GM21390 (cell line): ENCODE data around the gene OVCA2.

ENCODE experiments used
- ATAC-seq: cut with Tn5 transposase; IDR thresholded peaks from one replicate; pipeline ENCODE4 v1.9.1; 2021; ENCODE audit not compliant: unreplicated experiment

The OVCA2 gene

GRCh38 chr17:2041561-2042389 is at the start of gene OVCA2:
Gene OVCA2 (plus strand): TSS chr17:2042022. CDS start chr17:2042048, 26 bp downstream.
- peak; percentile 90 for ATAC-seq

- ATAC-seq: no peak
Observed at GRCh38 chr17:1992541-1992940, 49.3 kb upstream of the OVCA2 start.

DNA sequence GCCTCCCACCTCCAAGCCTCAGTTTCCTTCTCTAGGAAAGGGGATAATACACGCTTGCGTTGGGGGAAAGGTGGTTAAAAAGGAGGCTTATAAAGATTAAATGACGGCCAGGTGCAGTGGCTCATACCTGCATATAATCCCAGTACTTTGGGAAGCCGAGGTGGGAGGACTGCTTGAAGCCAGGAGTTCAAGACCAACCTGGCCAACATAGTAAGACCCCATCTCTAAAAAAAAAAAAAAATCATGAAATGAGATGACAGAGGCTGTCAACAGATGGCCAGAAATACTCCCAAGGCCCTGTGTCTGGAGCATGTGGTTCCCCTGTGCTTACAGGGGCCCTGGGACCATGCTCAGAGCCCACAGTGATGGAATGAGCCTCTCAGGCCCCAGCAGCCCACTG is 47.1 kb upstream of the OVCA2 start:
- no peak for ATAC-seq

GRCh38 chr17:1995321-1995892 is 46.4 kb upstream of the OVCA2 start:
- no peak for ATAC-seq

DNA sequence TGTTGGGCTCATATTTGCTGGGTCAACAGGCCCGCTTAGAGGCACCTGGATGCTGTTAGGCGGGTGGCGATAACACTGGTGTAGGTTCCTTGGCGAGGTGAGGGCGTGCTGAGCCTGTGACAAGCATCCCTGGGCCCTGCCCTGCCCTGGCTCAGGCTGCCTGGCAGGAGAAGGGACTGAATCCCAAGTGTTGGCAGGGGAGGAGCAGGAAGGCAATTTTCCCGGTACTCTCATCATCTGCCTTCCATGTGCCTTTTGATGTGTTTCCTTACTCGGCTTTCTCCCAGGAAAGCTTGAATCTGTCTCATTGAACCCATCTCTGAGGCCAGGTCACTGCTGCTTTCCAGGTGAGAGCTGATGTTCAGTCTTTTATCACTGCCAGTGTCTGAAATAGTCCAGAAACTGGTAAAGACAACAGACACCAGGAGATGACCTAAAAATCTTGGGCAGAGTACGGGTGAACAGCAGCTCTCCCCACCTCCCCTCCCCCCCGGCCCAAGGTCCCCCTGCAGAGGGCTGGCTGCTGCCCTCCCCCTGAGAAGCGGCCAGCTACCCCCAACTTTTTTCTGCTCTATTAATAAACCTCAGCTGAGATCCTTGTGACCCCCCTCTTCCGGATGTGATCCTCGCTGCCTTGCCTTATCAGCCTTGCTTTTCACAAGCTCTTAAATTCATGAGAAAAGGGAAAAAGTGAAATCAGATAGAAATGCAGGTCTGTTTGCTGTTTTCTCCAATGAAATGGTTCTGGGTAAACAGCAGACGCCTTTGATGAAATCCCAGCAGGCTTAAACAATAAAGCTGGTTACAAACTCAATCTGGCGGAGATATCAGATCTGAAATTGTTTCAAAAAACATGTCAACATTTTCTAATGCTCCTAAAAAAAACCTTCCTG is 45.7 kb upstream of the OVCA2 start:
- no peak for ATAC-seq

- ATAC-seq: no peak
Observed at GRCh38 chr17:1996800-1997288, 45.0 kb upstream of the OVCA2 start.

GRCh38 chr17:1997289-1997926 is 44.4 kb upstream of the OVCA2 start:
- no peak for ATAC-seq

DNA sequence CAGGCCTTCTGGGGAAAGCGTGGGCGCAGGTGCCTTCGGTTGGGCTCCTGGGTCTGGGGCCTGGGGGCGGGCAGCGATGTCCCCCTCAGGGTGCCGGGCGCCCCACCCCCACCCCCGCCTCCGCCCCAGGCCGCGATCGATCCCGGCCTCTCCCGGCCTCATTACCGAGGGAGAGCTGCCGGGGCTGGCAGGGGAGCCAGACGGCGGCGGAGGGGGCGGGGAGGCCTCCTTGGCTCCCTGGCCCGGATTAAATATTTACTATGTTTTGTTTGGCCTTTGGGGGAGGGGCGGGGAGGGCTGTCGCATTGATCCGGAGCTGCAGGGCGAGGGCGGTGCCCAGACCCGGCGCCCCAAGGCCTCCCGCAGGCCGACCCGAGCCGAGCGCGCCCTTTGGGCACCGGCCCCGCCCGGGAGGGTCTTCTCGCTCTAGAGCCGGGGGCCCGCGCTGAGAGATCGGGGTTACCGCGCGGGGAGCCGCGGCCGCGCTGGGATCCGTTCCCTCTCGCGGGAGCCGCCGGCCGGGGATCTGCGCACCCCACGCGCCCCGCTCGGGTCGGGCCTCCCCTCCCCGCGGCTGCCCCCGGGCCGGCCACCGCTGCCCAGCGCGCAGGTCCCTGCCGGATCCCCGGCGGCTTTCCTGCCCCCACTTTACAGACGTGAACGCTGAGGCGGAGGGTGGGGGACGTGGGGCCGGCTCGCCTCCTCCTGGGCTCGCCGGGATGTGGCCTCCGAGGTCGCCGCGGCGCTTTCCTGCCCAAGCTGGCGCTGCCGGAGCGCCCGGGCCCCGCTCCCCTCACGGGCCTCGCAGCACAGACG is 43.7 kb upstream of the OVCA2 start:
- no peak for ATAC-seq

GRCh38 chr17:1999557-2000251 is 42.1 kb upstream of the OVCA2 start:
- ATAC-seq: no peak

DNA sequence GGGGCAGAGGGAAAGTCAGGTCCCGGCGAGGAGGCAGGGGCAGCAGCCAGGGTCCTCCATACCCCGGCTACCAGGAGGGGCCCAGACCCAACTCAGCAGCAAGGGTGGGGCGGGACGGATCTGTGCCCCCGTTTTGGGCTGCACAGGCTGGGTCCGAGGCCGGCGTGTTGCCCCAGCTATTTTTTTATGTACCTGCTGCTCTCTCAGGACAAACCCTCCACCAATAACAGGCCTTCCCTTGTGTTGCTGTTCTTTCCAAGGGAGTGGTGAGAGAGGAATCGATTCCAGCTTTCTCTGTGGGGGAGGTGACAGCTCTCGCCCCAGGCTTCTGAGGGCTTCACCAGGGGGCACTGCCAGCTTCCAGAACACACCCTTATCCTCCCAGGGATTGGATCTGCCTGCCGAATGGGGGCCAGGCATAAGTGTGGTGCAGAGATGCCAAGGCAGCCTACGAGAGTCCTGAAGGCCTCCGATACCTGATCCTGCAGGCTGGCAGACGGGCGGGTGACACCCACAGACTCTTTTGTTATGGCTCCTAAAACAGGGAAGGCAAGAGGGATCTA is 39.0 kb upstream of the OVCA2 start:
- no peak for ATAC-seq

DNA sequence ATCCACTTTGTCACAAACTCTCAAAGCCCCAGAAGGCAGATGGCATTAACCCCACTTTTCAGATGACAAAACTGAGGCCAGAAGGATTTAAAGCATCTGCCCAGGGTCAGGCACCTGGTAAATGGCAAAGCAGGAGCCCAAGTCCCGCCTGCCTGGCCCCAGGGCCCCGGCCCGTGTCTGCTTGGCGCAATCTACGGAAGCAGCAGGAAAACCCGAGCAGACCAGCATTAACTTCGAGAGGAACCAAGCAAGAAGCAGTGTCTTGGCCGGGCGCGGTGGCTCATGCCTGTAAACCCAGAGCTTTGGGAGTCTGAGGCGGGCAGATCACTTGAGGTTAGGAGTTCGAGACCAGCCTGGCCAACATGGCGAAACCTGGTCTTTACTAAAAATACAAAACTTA is 38.3 kb upstream of the OVCA2 start:
- ATAC-seq: no peak

- no peak for ATAC-seq
Observed at GRCh38 chr17:2004435-2004952, 37.3 kb upstream of the OVCA2 start.

GRCh38 chr17:2008332-2009126 is 33.3 kb upstream of the OVCA2 start:
- no peak for ATAC-seq

- no peak for ATAC-seq
Observed at GRCh38 chr17:2009737-2010136, 32.1 kb upstream of the OVCA2 start.

DNA sequence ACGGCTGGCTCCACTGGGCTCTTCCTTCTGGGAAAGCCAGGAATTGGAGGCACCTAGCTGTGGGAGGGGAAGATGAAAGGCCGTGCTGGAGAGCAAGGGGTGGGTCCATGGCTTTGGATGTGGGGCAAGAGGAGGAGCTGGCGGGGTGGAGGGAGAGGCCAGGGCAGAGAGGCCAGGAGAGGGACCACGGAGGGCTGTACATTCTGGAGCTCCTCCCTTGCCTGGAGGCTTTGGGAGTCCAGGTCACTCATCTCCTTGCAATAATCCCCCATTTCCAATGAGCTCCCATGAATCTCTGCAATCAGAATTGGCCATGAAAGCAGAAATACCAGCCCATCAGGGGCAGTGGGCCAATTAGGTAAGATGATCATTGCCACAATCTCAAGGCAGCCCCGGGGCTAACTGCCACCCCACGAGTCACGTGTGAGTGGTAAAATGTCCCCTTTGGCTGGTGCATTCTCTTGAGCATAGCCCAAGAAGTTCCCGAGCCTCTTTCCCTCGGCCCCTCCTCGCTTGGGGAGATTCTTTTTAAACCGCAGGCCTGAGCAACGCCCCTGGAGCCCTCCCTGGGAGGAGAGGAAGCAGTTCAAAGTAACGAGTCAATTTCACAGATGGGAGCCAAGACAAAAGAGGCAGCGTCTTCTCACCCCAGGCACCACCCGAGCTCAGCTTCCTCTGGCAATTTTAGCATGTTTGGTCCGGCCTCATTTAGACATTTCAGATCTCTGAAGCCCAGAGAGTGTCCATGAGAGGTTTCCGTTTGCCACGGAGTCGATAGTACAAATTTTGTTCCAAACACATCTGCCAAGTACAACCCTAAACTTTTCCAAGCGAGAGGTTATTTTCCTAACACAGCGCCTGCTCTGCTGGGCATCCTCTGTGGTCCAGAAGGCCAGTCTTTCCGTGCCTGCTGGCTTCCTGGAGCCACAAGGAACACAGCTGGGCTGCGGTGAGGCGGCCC is 30.1 kb upstream of the OVCA2 start:
- no peak for ATAC-seq

GRCh38 chr17:2012499-2012898 is 29.3 kb upstream of the OVCA2 start:
- ATAC-seq: no peak
